Urinary bladder (tissue), 4 donors: ENCODE measurements around the gene SHE. TPM values are rescaled to one million over a fixed set of nuclear protein-coding genes. Genes with fewer than 3 reads are reported as not detected.

Source experiments
- DNase-seq: peaks from one replicate; pipeline ENCODE4 v3.0.0-alpha.2; 2015; ENCODE audit errors: extremely low spot score
- H3K27ac ChIP-seq: one replicate; pipeline ENCODE4 v1.5.1; 2013; ENCODE audit warnings: low read depth, mild to moderate bottlenecking, moderate library complexity
- H3K36me3 ChIP-seq: one replicate; pipeline ENCODE4 v1.6.1; 2013; ENCODE audit warnings: mild to moderate bottlenecking, moderate library complexity; ENCODE audit not compliant: insufficient read depth
- H3K4me1 ChIP-seq: one replicate; pipeline ENCODE4 v1.6.1; 2013; ENCODE audit warnings: mild to moderate bottlenecking, moderate library complexity; ENCODE audit not compliant: insufficient read depth
- H3K4me3 ChIP-seq: one replicate; pipeline ENCODE4 v1.5.1; 2013; ENCODE audit warnings: low read depth, low read length
- WGBS: extraction: QIAGEN DNeasy Blood & Tissue Kit; methylation state at CpG from one replicate; pipeline ENCODE4 v1.1.7; 2013; 5-methylcytosine and 5-hydroxymethylcytosine counted together
- polyA plus RNA-seq: library from polyadenylated mRNA; stranded (reverse); fragments of 200-250 nt; gene quantifications from one replicate; pipeline ENCODE4 v1.2.3, GENCODE V29; 2013
- total RNA-seq: library from RNA; depleted of rRNA; stranded (reverse); fragments of >200 nt; gene quantifications from one replicate; pipeline ENCODE4 v1.2.3, GENCODE V29; 2014
- donor health status: healthy with polysubstance abuse.
- donor health status: healthy.

Gene SHE
- total and polyA plus RNA-seq, 2 donors = 15.3 to 17.7 TPM

- no peaks in the 10 kb centered on the region for H3K36me3 ChIP-seq
- H3K4me3 ChIP-seq = no peak overlapping the region
- no peak overlapping the region for H3K27ac ChIP-seq
- no peaks in the 10 kb centered on the region for H3K4me1 ChIP-seq
- WGBS = 92% methylated on average over 8 of the region's 8 CpGs
- no peak for DNase-seq
Observed at GRCh38 chr1:154441241-154441888, 60.8 kb downstream of the SHE start.

- DNase-seq = no peak
- Histone ChIP-seq H3K27ac (no peak overlapping the region), H3K4me1 (no peaks in the 10 kb centered on the region), H3K4me3 (no peak overlapping the region), H3K36me3 (no peaks in the 10 kb centered on the region)
- 89% methylated on average over 6 of the region's 6 CpGs for WGBS
Observed at GRCh38 chr1:154440036-154440804, 62.0 kb downstream of the SHE start.

GRCh38 chr1:154436433-154436832 is 65.8 kb downstream of the SHE start:
- H3K36me3 ChIP-seq = no peaks in the 10 kb centered on the region
- H3K4me1 ChIP-seq = no peaks in the 10 kb centered on the region
- no peak for DNase-seq
- H3K4me3 ChIP-seq = no peak overlapping the region
- H3K27ac ChIP-seq = no peak overlapping the region
- whole genome bisulfite sequencing = 85% methylated on average over 9 of the region's 9 CpGs

DNA sequence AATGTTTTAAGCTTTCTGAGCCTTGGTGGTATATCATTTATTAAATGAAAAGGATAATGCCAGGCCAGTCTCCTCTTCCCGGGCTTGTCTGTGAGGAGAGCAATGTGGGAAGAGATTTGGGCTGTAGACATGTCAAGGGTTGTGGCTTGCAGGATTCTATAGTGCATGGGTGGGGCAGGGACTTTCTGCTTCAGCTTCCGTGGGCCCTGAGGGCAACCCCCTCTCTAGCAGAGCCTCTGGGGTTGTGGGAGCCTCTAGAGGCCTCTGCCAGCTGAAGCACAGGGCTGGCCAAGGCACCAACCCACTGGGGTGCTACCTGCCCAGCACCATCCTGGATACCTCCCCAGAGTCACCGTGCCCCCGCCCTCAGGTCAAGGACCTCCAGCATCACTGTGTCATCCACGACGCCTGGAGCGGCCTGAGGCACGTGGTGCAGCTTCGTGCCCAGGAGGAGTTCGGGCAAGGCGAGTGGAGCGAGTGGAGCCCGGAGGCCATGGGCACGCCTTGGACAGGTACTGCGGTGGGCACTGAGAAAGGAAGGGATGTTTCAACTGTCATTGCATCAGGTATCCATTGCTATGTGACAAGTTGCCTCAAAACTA is 66.5 kb downstream of the SHE start:
- Histone ChIP-seq H3K4me3 (no peak overlapping the region), H3K36me3 (no peaks in the 10 kb centered on the region), H3K4me1 (no peaks in the 10 kb centered on the region), H3K27ac (no peak overlapping the region)
- DNase-seq = no peak
- WGBS = 95% methylated on average over 15 of the region's 15 CpGs

DNA sequence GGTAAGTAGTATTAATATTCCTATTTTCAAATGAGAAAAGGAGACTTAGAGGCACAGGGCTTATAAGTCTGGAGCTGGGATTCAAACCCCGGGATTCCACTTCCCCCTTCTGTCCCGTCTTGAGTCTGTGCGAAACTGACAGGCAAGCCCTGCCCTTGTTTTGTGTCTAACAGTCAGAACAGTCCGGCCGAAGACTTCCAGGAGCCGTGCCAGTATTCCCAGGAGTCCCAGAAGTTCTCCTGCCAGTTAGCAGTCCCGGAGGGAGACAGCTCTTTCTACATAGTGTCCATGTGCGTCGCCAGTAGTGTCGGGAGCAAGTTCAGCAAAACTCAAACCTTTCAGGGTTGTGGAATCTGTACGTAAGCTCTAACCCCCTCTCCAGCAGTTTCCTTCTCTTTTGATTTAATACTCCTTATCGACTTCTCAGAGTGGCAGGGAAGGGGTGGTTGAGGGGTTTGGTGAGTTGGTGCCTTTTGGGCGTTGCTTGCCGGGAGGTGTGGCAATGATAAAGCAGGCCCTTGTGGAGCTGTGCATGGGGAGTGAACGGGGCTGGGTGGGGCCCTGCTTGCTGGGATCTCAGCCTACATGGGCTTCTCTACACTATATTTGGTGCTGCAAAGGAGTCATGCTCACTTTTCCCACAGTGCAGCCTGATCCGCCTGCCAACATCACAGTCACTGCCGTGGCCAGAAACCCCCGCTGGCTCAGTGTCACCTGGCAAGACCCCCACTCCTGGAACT is 67.7 kb downstream of the SHE start:
- H3K27ac ChIP-seq = no peak overlapping the region
- no peak for DNase-seq
- no peaks in the 10 kb centered on the region for H3K4me1 ChIP-seq
- 27% methylated on average over 18 of the region's 18 CpGs for WGBS
- H3K36me3 ChIP-seq = no peaks in the 10 kb centered on the region
- H3K4me3 ChIP-seq = no peak overlapping the region

- Histone ChIP-seq H3K36me3 (no peaks in the 10 kb centered on the region), H3K4me1 (no peaks in the 10 kb centered on the region), H3K4me3 (no peak overlapping the region), H3K27ac (no peak overlapping the region)
- 79% methylated on average over 9 of the region's 9 CpGs for WGBS
- no peak for DNase-seq
Observed at GRCh38 chr1:154433161-154433764, 68.9 kb downstream of the SHE start.

DNA sequence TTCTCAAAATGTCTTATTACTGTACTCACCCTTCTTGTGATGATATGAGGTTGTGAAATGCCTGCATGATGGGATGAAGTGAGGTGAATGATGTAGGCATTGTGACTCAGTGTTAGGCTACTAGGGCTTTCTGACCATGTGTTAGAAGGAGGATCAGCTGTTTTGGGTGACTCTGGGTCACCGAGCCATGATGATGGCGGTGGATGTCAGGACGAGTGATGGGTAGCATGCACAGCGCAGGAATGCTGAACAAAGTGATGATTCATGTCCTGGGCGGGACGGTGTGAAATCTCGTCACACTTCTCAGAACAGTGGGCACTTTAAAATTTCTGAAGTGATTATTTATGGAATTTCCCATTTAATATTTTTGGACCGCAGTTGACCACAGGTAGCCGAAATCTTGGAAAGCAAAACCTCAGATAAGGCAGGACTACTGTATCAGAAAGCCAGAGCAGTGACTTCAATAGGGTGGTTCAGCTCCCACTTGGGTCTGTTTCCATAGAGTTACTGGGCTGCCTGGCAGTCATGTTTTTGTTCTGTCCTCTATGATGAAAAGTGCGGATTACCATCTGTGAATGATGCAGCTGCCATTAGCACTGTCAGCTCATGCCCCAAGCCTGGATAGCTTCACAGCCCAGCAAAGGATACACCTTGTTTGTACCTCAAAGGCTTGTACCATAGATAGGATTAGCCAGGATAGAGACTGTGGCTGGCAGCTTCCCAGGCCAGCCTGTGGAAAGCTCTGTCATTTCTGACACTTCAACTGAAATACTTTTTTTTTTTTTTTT is 70.4 kb downstream of the SHE start:
- Histone ChIP-seq H3K27ac (no peak overlapping the region), H3K36me3 (no peaks in the 10 kb centered on the region), H3K4me1 (peaks cover 1% of the 10 kb centered on the region), H3K4me3 (no peak overlapping the region)
- no peak for DNase-seq
- WGBS = 86% methylated on average over 10 of the region's 10 CpGs

- no peak for DNase-seq
- Histone ChIP-seq H3K4me1 (peaks cover 1% of the 10 kb centered on the region), H3K4me3 (no peak overlapping the region), H3K27ac (no peak overlapping the region), H3K36me3 (no peaks in the 10 kb centered on the region)
- WGBS = 62% methylated on average over 11 of the region's 11 CpGs
Observed at GRCh38 chr1:154430903-154431302, 71.3 kb downstream of the SHE start.

- H3K4me1 ChIP-seq = peaks cover 1% of the 10 kb centered on the region
- 87% methylated on average over 17 of the region's 17 CpGs for WGBS
- no peaks in the 10 kb centered on the region for H3K36me3 ChIP-seq
- H3K27ac ChIP-seq = no peak overlapping the region
- no peak for DNase-seq
- no peak overlapping the region for H3K4me3 ChIP-seq
Observed at GRCh38 chr1:154429841-154430611, 72.2 kb downstream of the SHE start.

Other genes with a start within 250 kb of the SHE start
- 50.7 TPM for gene HAX1, start 229.8 kb downstream of the SHE start, total RNA-seq
- 90.7 TPM for gene HAX1, start 229.8 kb downstream of the SHE start, polyA plus RNA-seq
- not detected for gene AQP10, start 181.3 kb downstream of the SHE start, total RNA-seq
- 0.05 TPM for gene AQP10, start 181.3 kb downstream of the SHE start, polyA plus RNA-seq
- gene ATP8B2, start 176.9 kb downstream of the SHE start, total RNA-seq = 42.2 TPM
- 45.4 TPM for gene ATP8B2, start 176.9 kb downstream of the SHE start, polyA plus RNA-seq
- 8.1 TPM for gene IL6R, start 97.1 kb downstream of the SHE start, total RNA-seq
- 6.5 TPM for gene IL6R, start 97.1 kb downstream of the SHE start, polyA plus RNA-seq
- 1.4 TPM for gene TDRD10, start 193 bp downstream of the SHE start, total RNA-seq
- gene TDRD10, start 193 bp downstream of the SHE start, polyA plus RNA-seq = 4.1 TPM
- 12.7 TPM for gene UBE2Q1, start 56.2 kb upstream of the SHE start, total RNA-seq
- gene UBE2Q1, start 56.2 kb upstream of the SHE start, polyA plus RNA-seq = 39.1 TPM
- gene CHRNB2, start 65.4 kb upstream of the SHE start, total RNA-seq = 0.21 TPM
- gene CHRNB2, start 65.4 kb upstream of the SHE start, polyA plus RNA-seq = 0.33 TPM
- 72.1 TPM for gene ADAR, start 105.8 kb upstream of the SHE start, total RNA-seq
- 59.1 TPM for gene ADAR, start 105.8 kb upstream of the SHE start, polyA plus RNA-seq